ENCODE measurements around the gene RALGAPB. TPM values are rescaled to one million over a fixed set of nuclear protein-coding genes. Genes with fewer than 3 reads are reported as not detected.

The RALGAPB gene
- total and polyA plus RNA-seq, 4 donors, result 32.8 to 53.6 (median 36.2) TPM

DNA sequence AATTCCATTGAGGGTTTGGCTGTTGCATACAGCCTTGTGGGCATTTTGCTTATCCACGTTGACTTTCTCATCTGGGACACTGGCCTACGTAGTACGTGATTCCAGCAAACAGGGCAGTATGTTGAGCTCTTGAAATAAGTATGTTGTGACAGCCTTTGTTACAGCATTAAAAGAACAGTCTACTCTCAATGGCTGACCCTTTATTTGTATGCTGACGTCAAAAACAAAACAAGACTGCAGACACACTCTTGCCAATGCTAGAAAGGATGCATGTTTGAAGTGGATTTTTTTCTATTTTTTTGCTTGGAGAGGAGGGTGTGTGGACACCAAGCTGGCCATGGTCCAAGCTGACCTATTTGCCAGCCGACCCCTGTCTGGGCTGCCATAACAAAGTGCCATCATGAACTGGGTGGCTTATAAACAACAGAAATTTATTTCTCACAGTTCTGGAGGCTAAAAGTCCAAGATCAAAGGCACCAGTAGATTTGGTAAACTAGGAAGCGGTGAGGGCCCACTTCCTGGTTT is 26.7 kb upstream of the RALGAPB start:
- Histone ChIP-seq H3K4me3 (ENCODE audit: low read depth, low read length) (peak overlapping the region; percentile 99), H3K27ac (ENCODE audit: low read depth, low read length) (no peak overlapping the region)

DNA sequence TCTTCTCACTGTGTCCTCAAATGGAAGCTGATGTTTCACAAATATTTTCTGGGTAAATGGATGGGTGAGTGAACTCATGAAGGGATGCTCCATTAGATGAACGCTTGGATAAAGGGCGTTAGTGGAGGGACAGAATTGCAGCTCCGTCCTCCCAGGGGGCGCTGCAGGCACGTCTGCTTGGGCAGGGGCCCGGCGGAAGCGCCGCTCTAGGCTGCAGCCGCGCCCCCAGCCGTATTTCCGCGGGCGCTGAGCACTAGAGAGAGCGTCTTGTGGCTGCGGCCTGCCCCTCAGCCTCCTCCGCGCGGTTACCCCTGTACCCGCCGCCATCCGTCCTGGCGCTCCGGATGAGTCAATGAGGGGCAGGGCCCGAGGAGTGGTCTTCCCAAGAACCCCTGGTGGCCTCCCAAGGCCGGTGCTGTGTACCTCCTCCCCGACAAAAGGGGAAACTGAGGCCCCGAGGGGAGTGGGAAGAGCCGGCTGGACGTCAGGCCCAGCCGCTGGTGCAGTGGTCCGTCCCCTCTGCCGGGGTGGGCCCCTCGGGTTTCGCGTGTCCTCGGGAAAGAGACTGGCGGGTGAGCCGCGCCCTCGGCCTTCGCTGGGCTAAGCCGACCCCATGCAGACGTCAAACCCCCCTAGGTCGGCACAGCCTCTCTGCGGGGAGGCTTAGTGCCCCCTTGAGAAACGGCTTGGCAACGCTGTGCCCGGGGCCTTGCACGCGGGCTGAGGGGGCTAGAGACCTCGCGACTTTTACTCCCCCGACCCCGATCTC is 26.0 kb upstream of the RALGAPB start:
- Histone ChIP-seq H3K27me3 (ENCODE audit: control insufficient read depth, insufficient read depth, low read length) (no peaks in the 10 kb centered on the region), H3K4me3 (ENCODE audit: low read depth, low read length) (peak overlapping the region; percentile 99), H3K4me1 (ENCODE audit: control insufficient read depth, insufficient read depth, low read length) (peaks cover 19% of the 10 kb centered on the region), H3K27ac (ENCODE audit: low read depth, low read length) (peak overlapping the region; percentile 79), H3K9me3 (ENCODE audit: control insufficient read depth, insufficient read depth, low read length) (no peaks in the 10 kb centered on the region), H3K36me3 (ENCODE audit: control insufficient read depth, insufficient read depth, low read length) (peaks cover 26% of the 10 kb centered on the region)
- peak; percentile 72 to 97 (median 86) for DNase-seq (ENCODE audit: low read depth in 4 of 6, low spot score in 6 of 6)
- whole genome bisulfite sequencing (ENCODE audit: insufficient coverage), result under 1% methylated on average over 56 of the region's 56 CpGs

More for the DNA sequence above, 26.7 kb upstream of the RALGAPB start:
- H3K9me3 ChIP-seq (ENCODE audit: control insufficient read depth, insufficient read depth, low read length), result no peaks in the 10 kb centered on the region
- DNase-seq (ENCODE audit: low read depth in 4 of 6, low spot score in 6 of 6), result no peak
- H3K36me3 ChIP-seq (ENCODE audit: control insufficient read depth, insufficient read depth, low read length), result peaks cover 20% of the 10 kb centered on the region
- peaks cover 19% of the 10 kb centered on the region for H3K4me1 ChIP-seq (ENCODE audit: control insufficient read depth, insufficient read depth, low read length)
- H3K27me3 ChIP-seq (ENCODE audit: control insufficient read depth, insufficient read depth, low read length), result no peaks in the 10 kb centered on the region
- WGBS (ENCODE audit: insufficient coverage), result 71% methylated on average over 5 of the region's 6 CpGs

DNA sequence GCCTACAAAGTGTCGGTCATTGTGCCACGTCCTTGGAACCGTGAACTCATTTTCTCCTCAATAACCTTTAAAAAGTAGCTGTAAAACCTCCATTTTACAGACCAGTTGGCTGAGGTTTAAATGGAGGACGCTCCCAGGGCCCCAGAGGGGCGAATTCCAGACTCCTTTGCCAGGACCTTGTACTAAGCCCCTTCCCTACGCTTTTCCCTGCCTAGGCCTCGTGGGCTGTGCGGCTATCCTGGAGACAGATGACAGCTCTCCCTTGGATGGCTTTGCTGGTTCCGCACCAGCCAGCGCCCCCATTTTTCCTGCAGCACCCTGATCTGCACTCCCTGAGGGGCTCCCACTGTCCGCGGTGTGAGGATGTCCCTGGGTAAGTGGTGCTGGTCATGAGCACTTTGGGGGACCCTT is 25.4 kb upstream of the RALGAPB start:
- 39% methylated on average over 11 of the region's 12 CpGs for WGBS (ENCODE audit: insufficient coverage)
- Histone ChIP-seq H3K4me1 (ENCODE audit: control insufficient read depth, insufficient read depth, low read length) (peaks cover 16% of the 10 kb centered on the region), H3K27me3 (ENCODE audit: control insufficient read depth, insufficient read depth, low read length) (no peaks in the 10 kb centered on the region), H3K36me3 (ENCODE audit: control insufficient read depth, insufficient read depth, low read length) (peaks cover 26% of the 10 kb centered on the region), H3K27ac (ENCODE audit: low read depth, low read length) (no peak overlapping the region), H3K9me3 (ENCODE audit: control insufficient read depth, insufficient read depth, low read length) (no peaks in the 10 kb centered on the region), H3K4me3 (ENCODE audit: low read depth, low read length) (peak overlapping the region; percentile 99)
- no peak for DNase-seq (ENCODE audit: low read depth in 4 of 6, low spot score in 6 of 6)

DNA sequence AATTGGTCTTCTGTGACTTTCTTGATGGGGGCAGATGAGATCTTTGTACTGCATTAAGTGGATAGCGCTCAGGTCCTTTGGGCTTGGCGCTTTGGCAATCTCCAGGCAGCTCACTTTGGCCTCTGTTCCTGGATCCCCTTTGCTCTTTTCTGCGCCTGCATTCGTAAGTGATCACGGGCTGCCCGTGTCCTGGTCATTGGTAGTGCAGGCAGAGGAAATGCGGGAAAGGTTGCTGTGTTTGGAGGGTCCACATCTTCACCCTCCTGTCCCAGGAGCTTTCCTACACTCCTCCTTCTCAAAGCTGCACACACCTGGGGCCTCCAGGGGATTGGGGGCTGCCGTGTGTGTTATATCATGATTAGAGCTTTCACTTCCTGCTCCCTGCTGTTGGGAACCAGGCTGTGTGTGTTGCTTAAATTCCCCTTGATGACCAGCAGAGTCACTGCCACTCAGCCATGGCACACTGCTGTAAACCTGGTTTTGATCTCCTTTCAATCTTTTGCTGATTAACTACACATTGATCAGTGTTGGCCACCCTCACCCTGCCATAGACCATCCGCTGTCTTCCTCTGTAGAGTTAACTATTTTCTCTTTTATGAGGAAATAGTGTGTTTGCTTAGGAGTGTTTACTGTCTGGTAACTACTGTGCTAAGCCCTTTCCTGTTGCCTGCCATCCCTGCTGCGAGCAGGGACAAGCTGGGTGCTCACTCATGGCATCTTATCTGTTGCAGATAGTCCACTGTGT is 24.5 kb upstream of the RALGAPB start:
- Histone ChIP-seq H3K27ac (ENCODE audit: low read depth, low read length) (no peak overlapping the region), H3K4me3 (ENCODE audit: low read depth, low read length) (no peak overlapping the region), H3K4me1 (ENCODE audit: control insufficient read depth, insufficient read depth, low read length) (peaks cover 16% of the 10 kb centered on the region), H3K36me3 (ENCODE audit: control insufficient read depth, insufficient read depth, low read length) (peaks cover 26% of the 10 kb centered on the region), H3K27me3 (ENCODE audit: control insufficient read depth, insufficient read depth, low read length) (no peaks in the 10 kb centered on the region), H3K9me3 (ENCODE audit: control insufficient read depth, insufficient read depth, low read length) (no peaks in the 10 kb centered on the region)
- DNase-seq (ENCODE audit: low read depth in 4 of 6, low spot score in 6 of 6), result no peak
- 85% methylated on average over 4 of the region's 10 CpGs for WGBS (ENCODE audit: insufficient coverage)

DNA sequence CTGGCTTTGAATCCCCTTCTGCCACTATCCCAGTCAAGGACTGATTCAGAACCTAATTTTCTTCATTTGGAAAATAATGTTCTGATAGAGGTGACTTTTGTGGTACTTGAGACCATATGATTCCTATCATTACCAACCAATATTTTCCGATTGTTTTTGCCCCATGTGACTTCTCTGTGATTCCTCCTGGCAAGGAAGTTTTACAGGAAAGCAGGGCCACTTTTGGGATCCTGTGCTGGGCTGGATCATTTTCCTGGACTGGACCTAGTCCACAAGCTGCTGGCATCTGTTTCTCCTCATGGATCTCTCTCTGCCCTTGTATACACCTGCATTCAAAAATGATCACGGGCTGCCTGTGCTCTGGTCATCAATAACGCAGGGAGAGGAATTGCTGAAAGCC is 23.6 kb upstream of the RALGAPB start:
- Histone ChIP-seq H3K27me3 (ENCODE audit: control insufficient read depth, insufficient read depth, low read length) (no peaks in the 10 kb centered on the region), H3K27ac (ENCODE audit: low read depth, low read length) (no peak overlapping the region), H3K4me1 (ENCODE audit: control insufficient read depth, insufficient read depth, low read length) (peaks cover 16% of the 10 kb centered on the region), H3K4me3 (ENCODE audit: low read depth, low read length) (no peak overlapping the region), H3K36me3 (ENCODE audit: control insufficient read depth, insufficient read depth, low read length) (peaks cover 26% of the 10 kb centered on the region), H3K9me3 (ENCODE audit: control insufficient read depth, insufficient read depth, low read length) (no peaks in the 10 kb centered on the region)
- 86% methylated on average over 3 of the region's 3 CpGs for WGBS (ENCODE audit: insufficient coverage)
- DNase-seq (ENCODE audit: low read depth in 4 of 6, low spot score in 6 of 6), result no peak

DNA sequence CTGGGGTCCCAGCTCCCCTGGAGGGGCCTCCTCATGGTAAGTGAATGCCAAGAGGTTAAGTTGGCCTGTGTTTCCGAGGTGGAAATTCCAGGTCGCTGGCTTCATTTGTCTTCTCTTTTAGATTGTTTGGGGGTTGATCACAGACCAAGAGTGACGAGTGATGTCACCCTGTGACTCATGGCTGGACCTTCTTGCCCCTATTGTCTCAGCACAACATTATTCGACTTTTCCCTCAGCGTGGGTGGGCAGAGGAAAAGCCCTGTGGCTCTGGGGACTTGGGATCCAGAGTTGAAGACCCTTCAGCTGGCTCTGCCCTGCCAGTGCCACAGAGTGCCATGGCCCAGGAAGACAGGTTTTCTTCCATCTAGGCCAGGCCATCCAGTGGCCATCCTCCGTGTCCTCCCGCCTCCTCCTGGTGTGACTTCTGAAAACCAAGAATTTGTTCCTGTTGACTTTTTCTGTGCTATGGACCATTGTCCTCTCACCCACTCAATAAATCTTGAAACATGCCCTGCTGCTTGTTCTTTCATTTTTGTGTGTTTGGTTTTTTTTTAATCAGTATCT is 22.1 kb upstream of the RALGAPB start:
- no peak for DNase-seq (ENCODE audit: low read depth in 4 of 6, low spot score in 6 of 6)

DNA sequence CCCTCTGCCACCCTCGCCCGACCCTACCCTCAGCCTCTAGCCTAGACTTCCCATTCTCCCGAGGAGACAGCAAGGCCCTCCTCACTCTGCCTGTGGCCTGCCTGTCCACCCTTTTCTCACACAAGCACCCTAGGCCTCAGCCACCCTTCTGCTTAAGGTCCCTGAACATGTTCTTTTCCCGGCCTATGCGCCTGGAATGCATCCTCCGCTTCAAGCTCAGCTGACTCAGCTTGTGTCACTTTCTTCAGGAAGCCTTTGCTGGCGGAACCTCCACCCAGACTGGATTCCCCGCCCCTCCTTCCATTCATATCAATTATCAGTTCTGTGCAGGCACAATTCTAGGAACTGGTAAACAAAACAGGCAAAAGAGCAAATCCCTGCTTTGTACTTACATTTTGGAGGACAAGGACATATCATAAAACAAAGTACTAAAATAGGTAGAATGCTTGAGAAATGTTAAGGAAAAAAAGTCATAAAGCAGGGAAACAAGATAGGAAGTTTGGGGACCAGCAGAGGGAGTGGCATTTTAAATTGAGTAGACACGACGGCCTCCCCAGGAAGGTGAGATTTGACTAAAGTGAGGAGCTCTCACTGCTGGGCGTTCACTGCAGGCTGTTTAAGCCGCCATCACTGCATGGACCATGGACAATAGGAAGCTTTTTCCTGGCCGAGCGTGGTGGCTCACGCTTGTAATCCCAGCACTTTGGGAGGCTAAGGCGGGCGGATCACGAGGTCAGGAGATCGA is 19.6 kb upstream of the RALGAPB start:
- Histone ChIP-seq H3K27me3 (ENCODE audit: control insufficient read depth, insufficient read depth, low read length) (no peaks in the 10 kb centered on the region), H3K27ac (ENCODE audit: low read depth, low read length) (no peak overlapping the region), H3K9me3 (ENCODE audit: control insufficient read depth, insufficient read depth, low read length) (no peaks in the 10 kb centered on the region), H3K36me3 (ENCODE audit: control insufficient read depth, insufficient read depth, low read length) (peaks cover 26% of the 10 kb centered on the region), H3K4me1 (ENCODE audit: control insufficient read depth, insufficient read depth, low read length) (peaks cover under 1% of the 10 kb centered on the region), H3K4me3 (ENCODE audit: low read depth, low read length) (no peak overlapping the region)
- 92% methylated on average over 12 of the region's 19 CpGs for WGBS (ENCODE audit: insufficient coverage)
- DNase-seq (ENCODE audit: low read depth in 4 of 6, low spot score in 6 of 6), result no peak

More for the DNA sequence above, 22.1 kb upstream of the RALGAPB start:
- WGBS (ENCODE audit: insufficient coverage), result 91% methylated on average over 5 of the region's 7 CpGs
- Histone ChIP-seq H3K4me1 (ENCODE audit: control insufficient read depth, insufficient read depth, low read length) (peaks cover 16% of the 10 kb centered on the region), H3K27ac (ENCODE audit: low read depth, low read length) (no peak overlapping the region), H3K36me3 (ENCODE audit: control insufficient read depth, insufficient read depth, low read length) (peaks cover 26% of the 10 kb centered on the region), H3K9me3 (ENCODE audit: control insufficient read depth, insufficient read depth, low read length) (no peaks in the 10 kb centered on the region), H3K27me3 (ENCODE audit: control insufficient read depth, insufficient read depth, low read length) (no peaks in the 10 kb centered on the region), H3K4me3 (ENCODE audit: low read depth, low read length) (no peak overlapping the region)

DNA sequence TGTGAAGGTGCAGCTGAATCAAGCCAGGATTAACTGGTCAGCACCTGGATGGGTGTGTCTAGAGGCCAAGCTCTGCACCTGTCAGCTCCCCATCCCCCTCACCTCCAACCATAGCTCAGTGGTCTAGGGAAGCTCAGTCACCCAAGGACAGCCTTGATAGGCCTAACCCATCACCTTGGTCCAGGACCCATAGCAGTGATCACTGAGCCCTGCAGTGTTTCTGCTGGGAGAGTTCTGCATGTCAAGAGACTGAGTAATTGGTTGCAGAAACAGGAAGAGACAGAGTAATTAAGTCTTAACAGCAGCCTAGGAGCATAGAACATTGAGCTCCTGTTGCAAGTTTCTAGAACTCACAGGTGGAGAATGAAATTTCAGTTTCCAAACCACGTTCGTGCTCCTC is 18.7 kb upstream of the RALGAPB start:
- no peaks in the 10 kb centered on the region for H3K9me3 ChIP-seq (ENCODE audit: control insufficient read depth, insufficient read depth, low read length)
- no peak overlapping the region for H3K4me3 ChIP-seq (ENCODE audit: low read depth, low read length)
- DNase-seq (ENCODE audit: low read depth in 4 of 6, low spot score in 6 of 6), result no peak
- peaks cover 22% of the 10 kb centered on the region for H3K36me3 ChIP-seq (ENCODE audit: control insufficient read depth, insufficient read depth, low read length)
- no peak overlapping the region for H3K27ac ChIP-seq (ENCODE audit: low read depth, low read length)
- 80% methylated on average over 1 of the region's 2 CpGs for WGBS (ENCODE audit: insufficient coverage)
- H3K27me3 ChIP-seq (ENCODE audit: control insufficient read depth, insufficient read depth, low read length), result no peaks in the 10 kb centered on the region
- no peaks in the 10 kb centered on the region for H3K4me1 ChIP-seq (ENCODE audit: control insufficient read depth, insufficient read depth, low read length)

All from spinal cord (tissue), 10 donors.